Suprapubic skin (tissue), 4 donors: ENCODE results near the gene TNIK.

ENCODE experiments used
- CTCF ChIP-seq, 2 donors: fragments of 200-600 bp in 1 of 2; fragments of 450-650 bp in 1 of 2; sonication (generic) in 1 of 2; IDR thresholded peaks; one replicate each; pipeline ENCODE4 v1.5.1; 2016 to 2019; ENCODE audit warnings: antibody characterized with exemption in 2 of 2, mild to moderate bottlenecking in 1 of 2, moderate library complexity in 1 of 2
- EP300 ChIP-seq: sonication (generic); formaldehyde crosslinking; IDR thresholded peaks from one replicate; pipeline ENCODE4 v1.6.1; 2017; ENCODE audit warnings: antibody characterized with exemption
- POLR2A ChIP-seq, 2 donors: fragments of 450-650 bp; IDR thresholded peaks; one replicate each; pipeline ENCODE4 v1.6.1; 2017; ENCODE audit warnings: antibody characterized with exemption in 2 of 2, mild to moderate bottlenecking in 2 of 2, moderate library complexity in 2 of 2
- POLR2AphosphoS5 ChIP-seq, 3 donors: sonication (generic); formaldehyde crosslinking; IDR thresholded peaks; one replicate each; pipeline ENCODE4 v1.6.1; 2017; ENCODE audit warnings: antibody characterized with exemption in 3 of 3

- TF ChIP-seq POLR2AphosphoS5 (IDR thresholded peaks at IDR 0.05) (no peak), CTCF (IDR thresholded peaks at IDR 0.05) (no peak), POLR2A (IDR thresholded peaks at IDR 0.05) (no peak), EP300 (no peak)
Observed at GRCh38 chr3:171505822-171506333, 45.7 kb upstream of the TNIK start.
